H1 (cell line): ENCODE results near the gene HK1. TPM values are rescaled to one million over a fixed set of nuclear protein-coding genes. Genes with fewer than 3 reads are reported as not detected.

ENCODE experiments used
- BACH1 ChIP-seq: IDR thresholded peaks from 2 replicates; pipeline ENCODE4 v1.6.1; 2012; ENCODE audit warnings: low read length, improper control_type of control experiment
- EP300 ChIP-seq, 2 experiments: IDR thresholded peaks; 1 replicate in 1 of 2; 2 replicates in 1 of 2; pipeline ENCODE4 v1.6.1; 2011 to 2012; ENCODE audit warnings: low read depth in 2 of 2, low read length in 2 of 2, mild to moderate bottlenecking in 2 of 2, borderline replicate concordance in 1 of 2, inconsistent platforms in 1 of 2, moderate library complexity in 1 of 2
- RAD21 ChIP-seq, 2 experiments: IDR thresholded peaks in 1 of 2; conservative IDR thresholded peaks in 1 of 2; 2 replicates each; pipeline ENCODE4 v1.6.1; 2011; ENCODE audit warnings: low read depth in 2 of 2, low read length in 2 of 2, improper control_type of control experiment in 1 of 2, inconsistent platforms in 1 of 2, mild to moderate bottlenecking in 1 of 2, moderate library complexity in 1 of 2
- TBP ChIP-seq: IDR thresholded peaks from 2 replicates; pipeline ENCODE4 v1.6.1; 2011; ENCODE audit warnings: low read depth, low read length, improper control_type of control experiment
- polyA plus RNA-seq, 7 experiments: library from polyadenylated mRNA; depleted of rRNA in 3 of 7; stranded (reverse) in 5 of 7; unstranded in 2 of 7; fragments of >200 nt in 5 of 7; fragments of 200-250 nt in 2 of 7; gene quantifications; 1 replicate in 5 of 7; 2 replicates in 1 of 7; 4 replicates in 1 of 7; pipeline versions ENCODE4 v1.2.1 to v1.2.3, GENCODE V29; 2011 to 2013; ENCODE audit warnings: missing spikeins in 2 of 7, mixed read lengths in 2 of 7
- total RNA-seq: library from RNA; stranded (reverse); fragmentation: NEBNext Ultra II Directional; extraction: Animal tissue kit (Norgen Biotek cat#: 25700); gene quantifications from 2 replicates; pipeline ENCODE4 v1.2.1, GENCODE V29; 2021

The HK1 gene
- total and polyA plus RNA-seq, 2 of the 8 experiments (the other 6 are each of a cell fraction or from before 2014, with no cell fraction given): 55.8 to 247 TPM

GRCh38 chr10:69445041-69445440 lies 166.7 kb downstream of the HK1 start (continued):
- TF ChIP-seq EP300 (IDR thresholded peaks at IDR 0.05; ENCODE audit: borderline replicate concordance in 1 of 2, low read depth in 2 of 2, low read length in 2 of 2) (no peak), RAD21 (IDR thresholded peaks at IDR 0.05 in 1 of 2, conservative IDR thresholded peaks at IDR 0.05 in 1 of 2; ENCODE audit: low read depth in 2 of 2, low read length in 2 of 2) (no peak), TBP (no peak), BACH1 (no peak)
